Transverse colon (tissue), 4 donors: Measurements from ENCODE around the gene LTA. TPM values are rescaled to one million over a fixed set of nuclear protein-coding genes. Genes with fewer than 3 reads are reported as not detected.

ENCODE experiments used
- DNase-seq: peaks from one replicate; pipeline ENCODE4 v3.0.0-alpha.2; 2019
- H3K27ac ChIP-seq, 4 donors: fragments of 200-600 bp; sonication (generic); 2 replicates each; pipeline ENCODE4 v1.5.1; 2016 to 2018; ENCODE audit warnings: inconsistent platforms in 4 of 4
- H3K27me3 ChIP-seq: fragments of 200-600 bp; sonication (generic); 2 replicates; pipeline ENCODE4 v1.5.1; 2017; ENCODE audit warnings: inconsistent platforms
- H3K36me3 ChIP-seq, 4 donors: fragments of 200-600 bp; sonication (generic); 2 replicates each; pipeline ENCODE4 v1.5.1; 2017 to 2019; ENCODE audit warnings: inconsistent platforms in 4 of 4
- H3K4me1 ChIP-seq, 4 donors: fragments of 200-600 bp; sonication (generic); 2 replicates each; pipeline ENCODE4 v1.5.1; 2017 to 2020; ENCODE audit warnings: inconsistent platforms in 4 of 4
- H3K4me3 ChIP-seq, 4 donors: fragments of 200-600 bp; sonication (generic); 1 replicate in 1 of 4; 2 replicates in 3 of 4; pipeline versions ENCODE4 v1.5.1 to v1.6.1; 2017 to 2019; ENCODE audit warnings: inconsistent platforms in 4 of 4
- H3K9me3 ChIP-seq, 2 donors: fragments of 200-600 bp; sonication (generic); 2 replicates each; pipeline ENCODE4 v1.5.1; 2017 to 2019; ENCODE audit warnings: inconsistent platforms in 2 of 2
- EP300 ChIP-seq: sonication (generic); formaldehyde crosslinking; IDR thresholded peaks from one replicate; pipeline ENCODE4 v1.6.1; 2017; ENCODE audit warnings: antibody characterized with exemption, low read depth
- POLR2A ChIP-seq: fragments of 450-650 bp; IDR thresholded peaks from one replicate; pipeline ENCODE4 v1.6.1; 2016; ENCODE audit warnings: antibody characterized with exemption, mild to moderate bottlenecking, moderate library complexity
- POLR2AphosphoS5 ChIP-seq, 3 donors: sonication (generic); formaldehyde crosslinking; IDR thresholded peaks; one replicate each; pipeline ENCODE4 v1.6.1; 2016; ENCODE audit warnings: antibody characterized with exemption in 3 of 3
- whole genome bisulfite sequencing, 2 donors: methylation state at CpG; one replicate each; pipeline ENCODE4 v1.1.5; 2018; ENCODE audit warnings: low coverage in 1 of 2; 5-methylcytosine and 5-hydroxymethylcytosine counted together
- in situ Hi-C, 4 donors: fragments of 200-750 bp; cut with MboI; loops; one replicate each; pipeline versions ENCODE4 v1.15.0 to v1.15.1; 2017; ENCODE audit warnings: low sequenced_read_pairs in 3 of 4, low pct_ligation_motif_present in 1 of 4, low pct_unique_long_range_greater_than_20kb in 1 of 4
- intact Hi-C: fragments of 100-400 bp; cut with DNase I; formaldehyde crosslinking; loops from one replicate; pipeline ENCODE4 v1.15.1; 2023; ENCODE audit warnings: low total_unique reads
- total RNA-seq, 4 donors: library from RNA; depleted of rRNA; stranded (reverse); fragments of >200 nt; gene quantifications; one replicate each; pipeline ENCODE4 v1.1.0, GENCODE V29; 2016
- TF ChIP-seq, protein P1 (sequence below), 5 experiments: fragments of 200-600 bp in 3 of 5; fragments of 450-650 bp in 2 of 5; sonication (generic) in 3 of 5; IDR thresholded peaks; 1 replicate in 2 of 5; 2 replicates in 3 of 5; pipeline ENCODE4 v1.5.1; 2016 to 2017; ENCODE audit warnings: antibody characterized with exemption in 5 of 5, inconsistent platforms in 3 of 5, mild to moderate bottlenecking in 2 of 5, moderate library complexity in 1 of 5

Gene LTA
- total RNA-seq, 4 donors from 2014 or later = not detected

DNA sequence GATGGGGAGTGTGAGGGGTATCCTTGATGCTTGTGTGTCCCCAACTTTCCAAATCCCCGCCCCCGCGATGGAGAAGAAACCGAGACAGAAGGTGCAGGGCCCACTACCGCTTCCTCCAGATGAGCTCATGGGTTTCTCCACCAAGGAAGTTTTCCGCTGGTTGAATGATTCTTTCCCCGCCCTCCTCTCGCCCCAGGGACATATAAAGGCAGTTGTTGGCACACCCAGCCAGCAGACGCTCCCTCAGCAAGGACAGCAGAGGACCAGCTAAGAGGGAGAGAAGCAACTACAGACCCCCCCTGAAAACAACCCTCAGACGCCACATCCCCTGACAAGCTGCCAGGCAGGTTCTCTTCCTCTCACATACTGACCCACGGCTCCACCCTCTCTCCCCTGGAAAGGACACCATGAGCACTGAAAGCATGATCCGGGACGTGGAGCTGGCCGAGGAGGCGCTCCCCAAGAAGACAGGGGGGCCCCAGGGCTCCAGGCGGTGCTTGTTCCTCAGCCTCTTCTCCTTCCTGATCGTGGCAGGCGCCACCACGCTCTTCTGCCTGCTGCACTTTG is 3.3 kb downstream of the LTA start, which contains the start of gene TNF:
TSS of gene TNF (plus strand) at position 231 of the 567 bp plus-strand sequence. CDS start at position 408, 177 bp downstream.
- intact Hi-C loops = no loop called here

DNA sequence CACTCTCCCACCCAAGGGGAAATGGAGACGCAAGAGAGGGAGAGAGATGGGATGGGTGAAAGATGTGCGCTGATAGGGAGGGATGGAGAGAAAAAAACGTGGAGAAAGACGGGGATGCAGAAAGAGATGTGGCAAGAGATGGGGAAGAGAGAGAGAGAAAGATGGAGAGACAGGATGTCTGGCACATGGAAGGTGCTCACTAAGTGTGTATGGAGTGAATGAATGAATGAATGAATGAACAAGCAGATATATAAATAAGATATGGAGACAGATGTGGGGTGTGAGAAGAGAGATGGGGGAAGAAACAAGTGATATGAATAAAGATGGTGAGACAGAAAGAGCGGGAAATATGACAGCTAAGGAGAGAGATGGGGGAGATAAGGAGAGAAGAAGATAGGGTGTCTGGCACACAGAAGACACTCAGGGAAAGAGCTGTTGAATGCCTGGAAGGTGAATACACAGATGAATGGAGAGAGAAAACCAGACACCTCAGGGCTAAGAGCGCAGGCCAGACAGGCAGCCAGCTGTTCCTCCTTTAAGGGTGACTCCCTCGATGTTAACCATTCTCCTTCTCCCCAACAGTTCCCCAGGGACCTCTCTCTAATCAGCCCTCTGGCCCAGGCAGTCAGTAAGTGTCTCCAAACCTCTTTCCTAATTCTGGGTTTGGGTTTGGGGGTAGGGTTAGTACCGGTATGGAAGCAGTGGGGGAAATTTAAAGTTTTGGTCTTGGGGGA is 4.0 kb downstream of the LTA start:
- Histone ChIP-seq H3K9me3 (no peaks in the 10 kb centered on the region), H3K36me3 (no peaks in the 10 kb centered on the region), H3K4me3 (peak overlapping the region in 3 of 4 donors; percentile 12 to 37 (median 19)), H3K4me1 (peaks cover 0 to 13% (median 4%) of the 10 kb centered on the region in 4 donors), H3K27ac (peak overlapping the region; percentile 48 to 74 (median 72)), H3K27me3 (peaks cover under 1% of the 10 kb centered on the region)
- TF ChIP-seq, protein P1, sequence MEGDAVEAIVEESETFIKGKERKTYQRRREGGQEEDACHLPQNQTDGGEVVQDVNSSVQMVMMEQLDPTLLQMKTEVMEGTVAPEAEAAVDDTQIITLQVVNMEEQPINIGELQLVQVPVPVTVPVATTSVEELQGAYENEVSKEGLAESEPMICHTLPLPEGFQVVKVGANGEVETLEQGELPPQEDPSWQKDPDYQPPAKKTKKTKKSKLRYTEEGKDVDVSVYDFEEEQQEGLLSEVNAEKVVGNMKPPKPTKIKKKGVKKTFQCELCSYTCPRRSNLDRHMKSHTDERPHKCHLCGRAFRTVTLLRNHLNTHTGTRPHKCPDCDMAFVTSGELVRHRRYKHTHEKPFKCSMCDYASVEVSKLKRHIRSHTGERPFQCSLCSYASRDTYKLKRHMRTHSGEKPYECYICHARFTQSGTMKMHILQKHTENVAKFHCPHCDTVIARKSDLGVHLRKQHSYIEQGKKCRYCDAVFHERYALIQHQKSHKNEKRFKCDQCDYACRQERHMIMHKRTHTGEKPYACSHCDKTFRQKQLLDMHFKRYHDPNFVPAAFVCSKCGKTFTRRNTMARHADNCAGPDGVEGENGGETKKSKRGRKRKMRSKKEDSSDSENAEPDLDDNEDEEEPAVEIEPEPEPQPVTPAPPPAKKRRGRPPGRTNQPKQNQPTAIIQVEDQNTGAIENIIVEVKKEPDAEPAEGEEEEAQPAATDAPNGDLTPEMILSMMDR (IDR thresholded peaks at IDR 0.05) = no peak
- TF ChIP-seq EP300 = no peak
- TF ChIP-seq POLR2AphosphoS5 (IDR thresholded peaks at IDR 0.05) = no peak
- TF ChIP-seq POLR2A = no peak
- intact Hi-C loops (no loop called here), in situ Hi-C loops (no loop called here)
- WGBS, 2 donors = 57 to 80% methylated on average over 4 to 8 of the region's 8 CpGs
- no peak for DNase-seq

More for the DNA sequence above, 3.3 kb downstream of the LTA start, which contains the start of gene TNF:
- WGBS, 2 donors = 40 to 41% methylated on average over 3 to 19 of the region's 19 CpGs
- in situ Hi-C loops = no loop called here
- no peaks in the 10 kb centered on the region for H3K27me3 ChIP-seq
- peaks cover 0 to 9% (median under 1%) of the 10 kb centered on the region in 4 donors for H3K4me1 ChIP-seq
- DNase-seq = peak; percentile 68
- peak within 1 kb of the TSS in 3 of 4 donors; percentile 12 to 37 (median 19) for H3K4me3 ChIP-seq
- H3K36me3 ChIP-seq = no peaks in the 10 kb centered on the region
- TF ChIP-seq POLR2AphosphoS5 (IDR thresholded peaks at IDR 0.05) (peak; percentile 47 to 75 (median 69)), POLR2A (peak; percentile 69)
- TF ChIP-seq, protein P1 (IDR thresholded peaks at IDR 0.05) = no peak
- peak within 1 kb of the TSS; percentile 48 to 74 (median 72) for H3K27ac ChIP-seq
- H3K9me3 ChIP-seq = no peaks in the 10 kb centered on the region

DNA sequence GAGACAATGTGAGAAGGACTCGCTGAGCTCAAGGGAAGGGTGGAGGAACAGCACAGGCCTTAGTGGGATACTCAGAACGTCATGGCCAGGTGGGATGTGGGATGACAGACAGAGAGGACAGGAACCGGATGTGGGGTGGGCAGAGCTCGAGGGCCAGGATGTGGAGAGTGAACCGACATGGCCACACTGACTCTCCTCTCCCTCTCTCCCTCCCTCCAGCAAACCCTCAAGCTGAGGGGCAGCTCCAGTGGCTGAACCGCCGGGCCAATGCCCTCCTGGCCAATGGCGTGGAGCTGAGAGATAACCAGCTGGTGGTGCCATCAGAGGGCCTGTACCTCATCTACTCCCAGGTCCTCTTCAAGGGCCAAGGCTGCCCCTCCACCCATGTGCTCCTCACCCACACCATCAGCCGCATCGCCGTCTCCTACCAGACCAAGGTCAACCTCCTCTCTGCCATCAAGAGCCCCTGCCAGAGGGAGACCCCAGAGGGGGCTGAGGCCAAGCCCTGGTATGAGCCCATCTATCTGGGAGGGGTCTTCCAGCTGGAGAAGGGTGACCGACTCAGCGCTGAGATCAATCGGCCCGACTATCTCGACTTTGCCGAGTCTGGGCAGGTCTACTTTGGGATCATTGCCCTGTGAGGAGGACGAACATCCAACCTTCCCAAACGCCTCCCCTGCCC is 4.9 kb downstream of the LTA start:
- Histone ChIP-seq H3K27me3 (peaks cover 7% of the 10 kb centered on the region), H3K4me1 (peaks cover 5 to 22% (median 6%) of the 10 kb centered on the region in 4 donors), H3K9me3 (no peaks in the 10 kb centered on the region), H3K36me3 (no peaks in the 10 kb centered on the region), H3K4me3 (peak overlapping the region in 1 of 4 donors; percentile 37), H3K27ac (peak overlapping the region in 2 of 4 donors; percentile 46 to 72)
- intact Hi-C loops (no loop called here), in situ Hi-C loops (no loop called here)
- peak; percentile 60 for DNase-seq
- WGBS, 2 donors = 64 to 70% methylated on average over 4 to 19 of the region's 19 CpGs
- TF ChIP-seq EP300 (no peak), POLR2AphosphoS5 (IDR thresholded peaks at IDR 0.05) (no peak), POLR2A (no peak)
- TF ChIP-seq, protein P1 (IDR thresholded peaks at IDR 0.05) = no peak

DNA sequence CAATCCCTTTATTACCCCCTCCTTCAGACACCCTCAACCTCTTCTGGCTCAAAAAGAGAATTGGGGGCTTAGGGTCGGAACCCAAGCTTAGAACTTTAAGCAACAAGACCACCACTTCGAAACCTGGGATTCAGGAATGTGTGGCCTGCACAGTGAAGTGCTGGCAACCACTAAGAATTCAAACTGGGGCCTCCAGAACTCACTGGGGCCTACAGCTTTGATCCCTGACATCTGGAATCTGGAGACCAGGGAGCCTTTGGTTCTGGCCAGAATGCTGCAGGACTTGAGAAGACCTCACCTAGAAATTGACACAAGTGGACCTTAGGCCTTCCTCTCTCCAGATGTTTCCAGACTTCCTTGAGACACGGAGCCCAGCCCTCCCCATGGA is 5.5 kb downstream of the LTA start:
- no peak for DNase-seq
- WGBS, 2 donors = 57 to 83% methylated on average over 1 to 3 of the region's 3 CpGs
- intact Hi-C loops (no loop called here), in situ Hi-C loops (no loop called here)
- Histone ChIP-seq H3K36me3 (no peaks in the 10 kb centered on the region), H3K9me3 (no peaks in the 10 kb centered on the region), H3K4me1 (peaks cover 6 to 28% (median 7%) of the 10 kb centered on the region in 4 donors), H3K27ac (peak overlapping the region in 1 of 4 donors; percentile 6), H3K27me3 (peaks cover 7% of the 10 kb centered on the region), H3K4me3 (no peak overlapping the region)
- no peak for TF ChIP-seq POLR2AphosphoS5 (IDR thresholded peaks at IDR 0.05)
- no peak for TF ChIP-seq EP300
- TF ChIP-seq, protein P1 (IDR thresholded peaks at IDR 0.05) = no peak
- no peak for TF ChIP-seq POLR2A
